LNCaP clone FGC (cell line): ENCODE data around the gene DISP3.

Experiments used
- DNase-seq: peaks from one replicate; pipeline ENCODE4 v3.0.0-alpha.2; 2011; ENCODE audit warnings: low read depth
- H3K4me3 ChIP-seq: 2 replicates; pipeline ENCODE4 v1.5.1; 2011; ENCODE audit warnings: mild to moderate bottlenecking, low read depth, low read length, control low read depth
- TF ChIP-seq, protein P1 (sequence below): IDR thresholded peaks from 2 replicates; pipeline ENCODE4 v1.5.1; 2012; ENCODE audit warnings: mild to moderate bottlenecking; ENCODE audit not compliant: control insufficient read depth, insufficient read depth; ENCODE audit errors: extremely low read depth

Gene DISP3

DNA sequence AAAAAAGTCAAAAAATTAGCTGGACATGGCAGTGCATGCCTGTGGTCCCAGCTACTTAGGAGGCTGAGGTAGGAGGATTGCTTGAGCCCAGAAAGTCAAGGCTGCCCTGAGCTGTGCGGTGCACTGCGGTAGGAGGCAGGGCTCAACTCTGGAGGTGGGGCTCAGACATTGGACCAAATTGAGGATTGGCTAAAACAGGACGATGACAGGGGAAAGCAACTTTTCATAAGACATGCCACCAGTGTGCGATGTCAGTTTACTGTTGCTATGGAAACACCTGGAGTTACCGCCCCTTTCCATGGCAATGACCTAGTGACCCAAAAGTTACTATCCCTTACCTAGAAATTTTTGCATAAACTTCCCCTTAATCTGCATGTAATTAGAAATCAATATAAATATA is 85.3 kb downstream of the DISP3 start:
- no peak for DNase-seq
- no peak overlapping the region for H3K4me3 ChIP-seq
- TF ChIP-seq, protein P1, sequence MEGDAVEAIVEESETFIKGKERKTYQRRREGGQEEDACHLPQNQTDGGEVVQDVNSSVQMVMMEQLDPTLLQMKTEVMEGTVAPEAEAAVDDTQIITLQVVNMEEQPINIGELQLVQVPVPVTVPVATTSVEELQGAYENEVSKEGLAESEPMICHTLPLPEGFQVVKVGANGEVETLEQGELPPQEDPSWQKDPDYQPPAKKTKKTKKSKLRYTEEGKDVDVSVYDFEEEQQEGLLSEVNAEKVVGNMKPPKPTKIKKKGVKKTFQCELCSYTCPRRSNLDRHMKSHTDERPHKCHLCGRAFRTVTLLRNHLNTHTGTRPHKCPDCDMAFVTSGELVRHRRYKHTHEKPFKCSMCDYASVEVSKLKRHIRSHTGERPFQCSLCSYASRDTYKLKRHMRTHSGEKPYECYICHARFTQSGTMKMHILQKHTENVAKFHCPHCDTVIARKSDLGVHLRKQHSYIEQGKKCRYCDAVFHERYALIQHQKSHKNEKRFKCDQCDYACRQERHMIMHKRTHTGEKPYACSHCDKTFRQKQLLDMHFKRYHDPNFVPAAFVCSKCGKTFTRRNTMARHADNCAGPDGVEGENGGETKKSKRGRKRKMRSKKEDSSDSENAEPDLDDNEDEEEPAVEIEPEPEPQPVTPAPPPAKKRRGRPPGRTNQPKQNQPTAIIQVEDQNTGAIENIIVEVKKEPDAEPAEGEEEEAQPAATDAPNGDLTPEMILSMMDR: no peak

DNA sequence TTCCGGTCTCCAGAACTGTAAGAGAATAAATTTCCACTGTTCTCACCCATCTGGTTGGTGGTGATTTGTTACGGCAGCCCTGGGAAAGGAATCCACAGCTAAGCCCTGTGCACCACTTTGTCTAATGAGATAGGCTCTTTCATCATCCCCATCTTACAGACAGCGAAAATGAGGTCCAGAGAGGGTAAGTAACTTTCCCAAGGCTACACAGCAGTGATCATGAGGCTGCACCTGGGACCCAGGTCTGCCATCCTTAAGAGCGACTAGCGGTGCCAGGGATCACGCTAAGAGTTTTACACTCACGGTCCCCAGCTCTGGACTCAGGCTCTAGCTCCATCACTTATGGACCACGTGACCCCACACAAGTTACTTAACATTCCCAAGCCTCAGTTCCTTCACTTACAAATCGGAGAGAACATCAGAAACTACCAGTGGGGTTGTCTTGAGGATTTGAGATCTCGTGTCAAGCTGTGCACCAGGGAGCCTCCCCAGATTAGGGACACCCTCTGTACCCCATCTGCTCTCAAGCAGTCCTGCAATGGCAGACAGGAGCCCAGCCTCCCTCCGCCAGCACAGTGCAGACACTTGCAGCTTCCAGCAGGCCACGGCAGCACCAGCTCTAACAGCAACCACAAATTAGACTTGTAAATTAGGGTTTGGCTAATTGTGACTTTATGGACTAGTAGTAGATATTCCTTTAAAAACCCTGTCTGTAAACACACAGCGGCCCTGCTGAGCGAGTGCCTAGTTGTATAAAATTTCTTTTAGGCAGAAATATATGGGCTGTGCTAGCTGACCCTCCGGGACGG is 87.3 kb downstream of the DISP3 start:
- TF ChIP-seq, protein P1: no peak
- no peak overlapping the region for H3K4me3 ChIP-seq
- no peak for DNase-seq

DNA sequence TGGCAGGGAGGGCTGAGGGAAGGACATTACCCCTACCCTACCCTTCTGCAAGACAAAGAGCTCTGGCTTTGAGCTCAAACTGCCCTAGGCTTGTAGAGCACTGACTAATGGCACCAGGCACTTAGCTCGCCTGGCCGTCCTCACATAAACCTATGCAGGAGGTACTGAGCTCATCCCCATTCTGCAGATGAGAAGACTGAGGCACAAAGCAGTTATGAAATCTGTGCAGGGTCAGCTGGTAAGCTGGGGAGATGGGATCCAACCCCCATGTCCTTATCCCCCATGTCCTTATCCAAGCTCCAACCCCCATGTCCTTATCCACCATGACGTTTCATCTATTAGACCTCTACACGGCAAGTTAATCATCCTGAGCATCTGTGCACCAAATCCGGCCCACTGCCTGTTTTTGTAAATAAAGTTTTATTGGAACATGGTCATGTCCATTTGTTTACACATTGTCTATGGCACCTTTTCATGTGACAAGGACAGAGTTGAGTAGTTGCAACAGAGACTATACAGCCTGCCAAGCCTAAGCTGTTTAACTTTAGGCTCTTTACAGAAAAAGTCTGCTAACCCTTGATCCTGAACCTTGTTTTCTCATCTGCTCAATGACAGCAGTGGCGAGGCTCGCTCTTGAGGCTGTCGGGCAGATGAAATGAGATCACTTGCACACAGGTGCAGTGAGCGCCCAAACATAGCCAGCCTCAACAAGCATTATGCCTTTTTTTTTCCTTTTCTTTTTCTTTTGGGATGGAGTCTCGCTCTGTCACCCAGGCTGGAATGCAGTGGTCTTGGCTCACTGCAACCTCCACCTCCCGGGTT is 88.5 kb downstream of the DISP3 start:
- DNase-seq: no peak
- TF ChIP-seq, protein P1: no peak
- H3K4me3 ChIP-seq: no peak overlapping the region

DNA sequence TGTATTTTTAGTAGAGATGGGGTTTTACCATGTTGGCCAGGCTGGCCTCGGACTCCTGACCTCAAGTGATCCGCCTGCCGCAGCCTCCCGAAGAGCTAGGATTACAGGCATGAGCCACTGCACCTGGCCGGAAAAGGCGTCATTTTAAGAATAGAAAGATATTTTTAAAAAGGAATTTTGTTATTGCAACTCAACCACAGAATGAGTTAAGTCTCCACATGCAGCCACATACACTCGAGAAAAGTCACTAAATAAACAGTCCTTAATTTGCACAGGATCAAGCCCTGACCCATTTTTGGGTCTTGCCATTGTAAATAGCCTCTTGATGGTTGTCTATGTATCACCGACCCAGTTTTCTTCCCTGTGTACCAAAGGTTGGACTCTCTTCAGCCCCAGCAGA is 89.7 kb downstream of the DISP3 start:
- DNase-seq: no peak
- TF ChIP-seq, protein P1: no peak
- no peak overlapping the region for H3K4me3 ChIP-seq

DNA sequence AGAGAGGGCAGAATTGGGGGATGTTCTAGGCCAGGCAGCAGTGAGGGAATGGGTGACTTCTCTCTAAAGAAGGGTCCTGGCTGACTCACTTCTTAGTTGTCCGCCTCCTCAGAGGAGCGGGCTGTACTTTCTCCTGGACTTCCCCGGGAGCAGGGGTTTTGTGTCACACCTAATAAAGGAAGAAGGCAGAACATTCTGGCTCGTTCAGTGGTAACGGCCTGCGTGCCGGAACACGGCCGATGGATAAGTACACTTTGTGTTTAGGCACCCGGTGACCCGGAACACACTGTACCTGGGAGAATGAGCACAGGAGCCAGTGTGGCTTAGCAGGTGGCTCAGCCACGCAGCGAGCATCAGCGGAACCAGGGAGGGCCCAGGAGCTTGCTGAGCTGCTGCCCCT is 90.6 kb downstream of the DISP3 start:
- H3K4me3 ChIP-seq: no peak overlapping the region
- no peak for DNase-seq
- TF ChIP-seq, protein P1: no peak

DNA sequence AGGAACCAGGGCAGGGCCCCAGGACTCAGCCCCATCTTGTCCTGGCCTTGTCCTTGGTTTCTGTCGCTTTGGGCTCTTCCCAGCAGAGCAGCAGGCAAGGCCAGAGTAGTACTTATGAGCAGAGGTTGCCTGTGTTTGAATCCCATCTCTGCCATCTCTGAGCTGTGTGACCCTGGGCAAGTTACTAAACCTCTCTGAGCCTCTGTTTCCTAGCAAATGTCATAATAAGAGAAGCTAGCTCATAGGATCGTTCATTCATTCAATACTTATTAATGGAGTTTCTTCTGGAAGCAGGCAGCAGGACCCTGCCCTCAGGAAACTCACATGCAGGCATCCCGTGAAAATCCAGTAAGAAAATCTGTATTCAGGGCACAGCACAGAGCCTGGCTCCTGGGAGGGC is 91.0 kb downstream of the DISP3 start:
- no peak overlapping the region for H3K4me3 ChIP-seq
- TF ChIP-seq, protein P1: no peak
- no peak for DNase-seq
